Measurements from ENCODE around the gene CAB39L. TPM values are rescaled to one million over a fixed set of nuclear protein-coding genes. Genes with fewer than 3 reads are reported as not detected.

CAB39L gene
- polyA plus RNA-seq (2011; rRNA removed) (4.8 and 5.2 TPM in 2 replicates), polyA plus RNA-seq (2017; fragmentation: RNase III; extraction: RNeasy Plus Mini Kit Qiagen cat#74134 plus additional on column Dnase treatment) (2.0 to 2.4 TPM (median 2.3 TPM) in 3 replicates), polyA minus RNA-seq (2011; rRNA and poly(A)+ RNA removed) (2.9 and 4.8 TPM in 2 replicates)
- 0.87 and 1.0 TPM in 2 replicates for polyA plus RNA-seq (2012; cell fraction: cytosol; rRNA removed)
- polyA plus RNA-seq (2012; cell fraction: nucleus; rRNA removed): 0.49 and 0.58 TPM in 2 replicates

DNA sequence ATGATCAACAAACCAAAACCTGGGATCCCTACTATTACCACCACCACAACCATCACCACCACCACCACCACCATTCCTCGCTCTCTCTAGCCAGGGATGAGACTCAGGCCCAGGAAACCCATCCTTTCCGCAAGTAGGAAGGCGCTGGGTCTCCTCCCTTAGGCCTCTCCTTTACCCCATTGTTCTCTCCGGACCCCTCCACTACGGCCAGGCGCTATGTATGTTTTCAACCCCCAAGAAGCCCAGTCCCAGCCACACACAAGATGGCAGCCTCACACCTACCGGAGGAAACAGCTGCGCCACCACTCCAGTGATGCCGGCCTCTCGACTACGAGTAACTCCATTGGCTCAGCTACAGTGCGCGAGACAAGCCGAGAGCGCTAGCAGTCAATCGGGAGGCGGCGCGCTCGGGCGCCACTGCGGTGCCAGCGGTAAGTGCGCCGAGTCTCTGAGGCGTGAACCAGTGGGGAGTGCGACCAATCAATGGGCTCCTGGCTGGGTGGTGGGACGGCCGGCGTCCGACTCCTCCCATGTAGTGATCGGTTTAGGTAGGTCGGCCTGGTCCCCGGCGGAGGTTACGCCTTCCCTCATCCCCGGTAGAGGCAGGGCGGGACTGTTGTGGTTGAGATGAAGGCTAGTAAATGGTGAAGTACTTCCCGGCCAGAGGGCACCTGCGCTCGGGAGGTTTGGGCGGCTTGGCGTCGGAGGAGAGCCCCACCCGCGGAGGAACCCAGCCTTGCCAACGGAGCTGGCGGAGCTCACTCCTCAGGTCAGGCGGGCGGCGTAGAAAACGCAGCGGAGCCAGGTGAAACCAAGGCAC lies at the start of gene CAB39L, which contains the start of gene SETDB2:
TSS of gene CAB39L (minus strand) at position 361 of the 820 bp plus-strand sequence. CDS start 61,154 bp downstream, outside the sequence.
TSS of gene SETDB2 (plus strand) at position 571 of the 820 bp plus-strand sequence. CDS start 7,620 bp downstream, outside the sequence.
- peak within 1 kb of the TSS; percentile 76 for H3K4me2 ChIP-seq
- H3K4me1 ChIP-seq: peaks cover 4% of the 10 kb centered on the region; the same call in 1 of the 3 replicates
- H3K4me3 ChIP-seq: peak within 1 kb of the TSS; percentile 83
- ChIA-PET CTCF (interaction anchor here (0.6 to 2.6 kb wide), 9 partner anchors 8 to 204 kb away, joined by 3 to 7 read pairs (median 3); no protein-coding TSS in a partner anchor), POLR2A (interaction anchor here (0.6 to 1.8 kb wide), 9 partner anchors 52 to 911 kb away, joined by 3 to 10 read pairs (median 4); partner anchors contain the start of genes CDADC1, PHF11 and RCBTB1)
- FAIRE-seq (no peak), ATAC-seq (peak; percentile 98 to 99), DNase-seq (ENCODE audit: low read depth in 1 of 2, low spot score in 1 of 2) (peak; percentile 83 to 97)
- no peaks in the 10 kb centered on the region for H3K9me3 ChIP-seq
- 0% methylated on average over 16 of the region's 53 CpGs for WGBS (ENCODE audit: missing lambda C conversion rate)
- H3K27ac ChIP-seq: peak within 1 kb of the TSS; percentile 87 to 92
- TF ChIP-seq TP53 (CRISPR knock-in tag; IDR thresholded peaks at IDR 0.05) (0 out of 2 replicates have a peak, but pooled peaks have one; percentile 47), POLR2AphosphoS2 (conservative IDR thresholded peaks at IDR 0.05; ENCODE audit: low read length) (no peak), HOXB13 (CRISPR knock-in tag; IDR thresholded peaks at IDR 0.05; ENCODE audit: low read depth) (no peak), HOXB5 (CRISPR knock-in tag; IDR thresholded peaks at IDR 0.05) (no peak), SREBF2 (IDR thresholded peaks at IDR 0.05) (no peak), JUN (IDR thresholded peaks at IDR 0.05) (peak in 1 of 2 experiments; percentile 49; a peak in 1 of 5 replicates), ZC3H11A (IDR thresholded peaks at IDR 0.05) (no peak), JUNB (IDR thresholded peaks at IDR 0.05) (no peak), BCL3 (IDR thresholded peaks at IDR 0.05) (no peak), RAD21 (conservative IDR thresholded peaks at IDR 0.05 in 1 of 2, IDR thresholded peaks at IDR 0.05 in 1 of 2) (no peak), NFE2L2 (conservative IDR thresholded peaks at IDR 0.05; ENCODE audit: low read length) (no peak), MAFK (IDR thresholded peaks at IDR 0.05; ENCODE audit: partially characterized antibody) (no peak), ZSCAN20 (CRISPR knock-in tag; IDR thresholded peaks at IDR 0.05) (no peak), FOSL2 (IDR thresholded peaks at IDR 0.05) (no peak), FOSL2 (CRISPR knock-in tag; IDR thresholded peaks at IDR 0.05) (no peak), BHLHE40 (IDR thresholded peaks at IDR 0.05; ENCODE audit: low read depth, low read length) (no peak), HES2 (IDR thresholded peaks at IDR 0.05) (no peak), GATA3 (IDR thresholded peaks at IDR 0.05; ENCODE audit: borderline replicate concordance) (no peak), EP300 (IDR thresholded peaks at IDR 0.05) (no peak), CEBPB (IDR thresholded peaks at IDR 0.05) (no peak), KDM5A (IDR thresholded peaks at IDR 0.05) (no peak), FOSB (CRISPR knock-in tag; IDR thresholded peaks at IDR 0.05) (no peak), HDAC2 (IDR thresholded peaks at IDR 0.05) (no peak), USF2 (IDR thresholded peaks at IDR 0.05) (no peak), RARB (CRISPR knock-in tag; IDR thresholded peaks at IDR 0.05) (no peak), E2F6 (IDR thresholded peaks at IDR 0.05; ENCODE audit: borderline replicate concordance, low read depth) (no peak), MAX (IDR thresholded peaks at IDR 0.05) (peak; percentile 64), CTCF (IDR thresholded peaks at IDR 0.05) (no peak), HOXA7 (CRISPR knock-in tag; IDR thresholded peaks at IDR 0.05) (no peak), ZFP36 (IDR thresholded peaks at IDR 0.05; ENCODE audit: borderline replicate concordance, partially characterized antibody) (no peak), ATOH8 (CRISPR knock-in tag; IDR thresholded peaks at IDR 0.05; ENCODE audit: low read depth) (no peak), ESRRA (IDR thresholded peaks at IDR 0.05; ENCODE audit: borderline replicate concordance, low read length) (no peak), CBX2 (IDR thresholded peaks at IDR 0.05; ENCODE audit: borderline replicate concordance, low read depth) (no peak)
- TF ChIP-seq, protein P1, sequence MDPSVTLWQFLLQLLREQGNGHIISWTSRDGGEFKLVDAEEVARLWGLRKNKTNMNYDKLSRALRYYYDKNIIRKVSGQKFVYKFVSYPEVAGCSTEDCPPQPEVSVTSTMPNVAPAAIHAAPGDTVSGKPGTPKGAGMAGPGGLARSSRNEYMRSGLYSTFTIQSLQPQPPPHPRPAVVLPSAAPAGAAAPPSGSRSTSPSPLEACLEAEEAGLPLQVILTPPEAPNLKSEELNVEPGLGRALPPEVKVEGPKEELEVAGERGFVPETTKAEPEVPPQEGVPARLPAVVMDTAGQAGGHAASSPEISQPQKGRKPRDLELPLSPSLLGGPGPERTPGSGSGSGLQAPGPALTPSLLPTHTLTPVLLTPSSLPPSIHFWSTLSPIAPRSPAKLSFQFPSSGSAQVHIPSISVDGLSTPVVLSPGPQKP (IDR thresholded peaks at IDR 0.05; ENCODE audit: low read depth, low read length): no peak
